HG03175 (cell line): ENCODE data around the gene ZNF79.

Experiments
- ATAC-seq: cut with Tn5 transposase; IDR thresholded peaks from one replicate; pipeline ENCODE4 v1.9.1; 2021; ENCODE audit warnings: mild to moderate bottlenecking, moderate library complexity; ENCODE audit not compliant: unreplicated experiment

ZNF79 gene

GRCh38 chr9:127423476-127423933, 677 bp upstream of the ZNF79 start:
- no peak for ATAC-seq

GRCh38 chr9:127424676-127424999, 456 bp downstream of the ZNF79 start:
- ATAC-seq: peak; percentile 23

GRCh38 chr9:127426756-127427155, 2.6 kb downstream of the ZNF79 start:
- ATAC-seq: no peak

- no peak for ATAC-seq
Measured at GRCh38 chr9:127428348-127428747, 4.2 kb downstream of the ZNF79 start.

GRCh38 chr9:127430415-127430814, 6.2 kb downstream of the ZNF79 start:
- no peak for ATAC-seq

- no peak for ATAC-seq
Measured at GRCh38 chr9:127437497-127438264, 13.5 kb downstream of the ZNF79 start.

GRCh38 chr9:127438394-127438793, 14.2 kb downstream of the ZNF79 start:
- no peak for ATAC-seq

- ATAC-seq: no peak
Measured at GRCh38 chr9:127444283-127444920, 20.2 kb downstream of the ZNF79 start.

GRCh38 chr9:127444921-127445850, 21.0 kb downstream of the ZNF79 start:
- ATAC-seq: no peak

- no peak for ATAC-seq
Measured at GRCh38 chr9:127445851-127446712, 21.9 kb downstream of the ZNF79 start.

GRCh38 chr9:127446713-127447415, 22.7 kb downstream of the ZNF79 start:
- no peak for ATAC-seq

GRCh38 chr9:127447416-127448111, 23.4 kb downstream of the ZNF79 start:
- ATAC-seq: no peak

GRCh38 chr9:127448112-127448805, 24.1 kb downstream of the ZNF79 start:
- no peak for ATAC-seq

- no peak for ATAC-seq
Measured at GRCh38 chr9:127449332-127449966, 25.3 kb downstream of the ZNF79 start.

GRCh38 chr9:127450243-127450760, 26.1 kb downstream of the ZNF79 start:
- no peak for ATAC-seq

- ATAC-seq: peak; percentile 62
Measured at GRCh38 chr9:127450830-127451607, 26.8 kb downstream of the ZNF79 start, which contains the start of the genes LRSAM1 and RPL12. Gene LRSAM1 (plus strand): TSS chr9:127451510. CDS start chr9:127454528, 3,018 bp downstream. Gene RPL12 (minus strand): TSS chr9:127451406. CDS start chr9:127451317, 89 bp downstream.

- ATAC-seq: peak; percentile 14
Measured at GRCh38 chr9:127451608-127451857, 27.4 kb downstream of the ZNF79 start.
